ENCODE data around the gene TXNRD3. TPM values are rescaled to one million over a fixed set of nuclear protein-coding genes. Genes with fewer than 3 reads are reported as not detected.

TXNRD3 gene
- polyA plus RNA-seq, 1 of the 3 experiments (the other 2 are of a cell fraction): 4.7 TPM

DNA sequence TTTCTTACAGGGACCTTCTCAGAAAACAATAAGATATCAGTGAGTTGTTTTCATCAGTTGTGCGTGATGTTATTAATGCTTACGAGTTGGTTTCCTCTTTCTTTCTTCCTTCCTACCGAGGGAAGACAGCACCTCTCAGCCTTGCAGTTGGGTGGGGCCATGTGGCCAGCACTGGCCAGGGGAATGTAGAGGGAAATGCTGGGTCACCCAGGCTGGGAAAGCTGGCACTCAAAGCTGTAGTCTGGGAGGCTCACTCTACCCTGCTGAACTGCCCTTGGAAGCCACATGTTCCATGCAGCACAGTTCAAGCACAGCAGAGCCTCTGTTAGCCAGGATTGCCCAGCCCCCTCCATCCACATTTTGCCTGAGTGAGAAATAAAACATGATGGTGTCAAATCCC, 39.0 kb upstream of the TXNRD3 start:
- 64% methylated on average over 3 of the region's 3 CpGs for WGBS (ENCODE audit: low lambda C conversion rate)
- H2AFZ ChIP-seq (ENCODE audit: low read depth): no peak overlapping the region
- no peak for DNase-seq
- 0 out of 2 replicates have a peak, but pooled peaks cover 5% of the 10 kb centered on the region for H3K27me3 ChIP-seq (ENCODE audit: insufficient read depth)
- no peak overlapping the region for H3K4me2 ChIP-seq
- no peak overlapping the region for H3K9ac ChIP-seq
- no peaks in the 10 kb centered on the region for H3K36me3 ChIP-seq (replicated peaks in 1 of 2; ENCODE audit: control insufficient read depth in 1 of 2, insufficient read depth in 2 of 2, low read length in 1 of 2)
- H3K4me3 ChIP-seq (ENCODE audit: low read depth in 2 of 2, low read length in 1 of 2): no peak overlapping the region
- no peaks in the 10 kb centered on the region for H3F3A ChIP-seq (replicated peaks; ENCODE audit: insufficient read depth)
- no peak overlapping the region for H3K27ac ChIP-seq (ENCODE audit: low read depth in 2 of 2, low read length in 1 of 2)
- no peak for TF ChIP-seq MXI1 (IDR thresholded peaks at IDR 0.05; ENCODE audit: low read depth, low read length)
- no peak for TF ChIP-seq CHD2 (IDR thresholded peaks at IDR 0.05; ENCODE audit: low read length, partially characterized antibody)
- TF ChIP-seq RFX5 (IDR thresholded peaks at IDR 0.05; ENCODE audit: low read length): no peak
- TF ChIP-seq MAX (IDR thresholded peaks at IDR 0.05; ENCODE audit: low read depth): no peak
- TF ChIP-seq, protein P1, sequence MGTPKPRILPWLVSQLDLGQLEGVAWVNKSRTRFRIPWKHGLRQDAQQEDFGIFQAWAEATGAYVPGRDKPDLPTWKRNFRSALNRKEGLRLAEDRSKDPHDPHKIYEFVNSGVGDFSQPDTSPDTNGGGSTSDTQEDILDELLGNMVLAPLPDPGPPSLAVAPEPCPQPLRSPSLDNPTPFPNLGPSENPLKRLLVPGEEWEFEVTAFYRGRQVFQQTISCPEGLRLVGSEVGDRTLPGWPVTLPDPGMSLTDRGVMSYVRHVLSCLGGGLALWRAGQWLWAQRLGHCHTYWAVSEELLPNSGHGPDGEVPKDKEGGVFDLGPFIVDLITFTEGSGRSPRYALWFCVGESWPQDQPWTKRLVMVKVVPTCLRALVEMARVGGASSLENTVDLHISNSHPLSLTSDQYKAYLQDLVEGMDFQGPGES (IDR thresholded peaks at IDR 0.05; ENCODE audit: low read depth, low read length): no peak
- TF ChIP-seq, protein P2, sequence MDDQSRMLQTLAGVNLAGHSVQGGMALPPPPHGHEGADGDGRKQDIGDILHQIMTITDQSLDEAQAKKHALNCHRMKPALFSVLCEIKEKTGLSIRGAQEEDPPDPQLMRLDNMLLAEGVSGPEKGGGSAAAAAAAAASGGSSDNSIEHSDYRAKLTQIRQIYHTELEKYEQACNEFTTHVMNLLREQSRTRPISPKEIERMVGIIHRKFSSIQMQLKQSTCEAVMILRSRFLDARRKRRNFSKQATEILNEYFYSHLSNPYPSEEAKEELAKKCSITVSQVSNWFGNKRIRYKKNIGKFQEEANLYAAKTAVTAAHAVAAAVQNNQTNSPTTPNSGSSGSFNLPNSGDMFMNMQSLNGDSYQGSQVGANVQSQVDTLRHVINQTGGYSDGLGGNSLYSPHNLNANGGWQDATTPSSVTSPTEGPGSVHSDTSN (IDR thresholded peaks at IDR 0.05): no peak
- TF ChIP-seq TEAD4 (IDR thresholded peaks at IDR 0.05; ENCODE audit: borderline replicate concordance, insufficient read depth): no peak
- TF ChIP-seq GABPA (IDR thresholded peaks at IDR 0.05; ENCODE audit: low read depth): no peak
- TF ChIP-seq ZBTB33 (IDR thresholded peaks at IDR 0.05; ENCODE audit: borderline replicate concordance, low read depth): no peak
- TF ChIP-seq GATA2 (CRISPR knock-in tag; IDR thresholded peaks at IDR 0.05): no peak
- no peaks in the 10 kb centered on the region for H3K79me2 ChIP-seq (ENCODE audit: insufficient read depth)
- POLR2A ChIA-PET: interaction anchor here (1.3 kb wide), 1 partner anchor 10 kb away, joined by 3 read pairs; no protein-coding TSS in a partner anchor
- H3K9me2 ChIP-seq: no peaks in the 10 kb centered on the region
- no peaks in the 10 kb centered on the region for H3K4me1 ChIP-seq (ENCODE audit: control insufficient read depth in 1 of 2, insufficient read depth in 2 of 2, low read depth in 1 of 2, low read length in 1 of 2)
- H3K9me3 ChIP-seq: no peaks in the 10 kb centered on the region
- no peaks in the 10 kb centered on the region for H4K20me1 ChIP-seq (ENCODE audit: insufficient read depth)
- CTCF ChIA-PET: interaction anchor here (1.1 kb wide), 1 partner anchor 850 kb away, joined by 3 read pairs; no protein-coding TSS in a partner anchor

DNA sequence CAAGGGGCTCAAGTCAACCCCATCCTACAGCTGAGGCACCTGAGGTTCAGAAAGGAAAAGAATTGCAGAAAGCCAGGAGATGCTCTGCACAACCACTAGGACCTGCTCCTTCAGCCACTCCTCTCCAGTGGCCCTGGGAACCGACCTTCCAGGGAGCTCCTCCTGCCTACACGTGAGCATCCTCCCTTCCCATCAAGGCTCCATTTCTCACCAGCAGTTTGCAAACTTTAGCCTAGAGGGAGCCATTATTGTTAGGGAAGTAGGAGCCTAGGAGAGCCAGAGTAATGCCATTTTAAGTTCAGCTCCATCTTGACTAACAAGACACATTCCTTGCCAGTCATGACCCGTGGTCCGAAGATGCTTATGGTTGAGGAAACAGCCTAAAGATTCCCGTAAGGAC, 37.9 kb upstream of the TXNRD3 start:
- DNase-seq: no peak
- Histone ChIP-seq H3K4me1 (ENCODE audit: control insufficient read depth in 1 of 2, insufficient read depth in 2 of 2, low read depth in 1 of 2, low read length in 1 of 2) (no peaks in the 10 kb centered on the region), H3K9ac (no peak overlapping the region), H3K9me3 (no peaks in the 10 kb centered on the region), H3K9me2 (no peaks in the 10 kb centered on the region), H2AFZ (ENCODE audit: low read depth) (no peak overlapping the region), H3K36me3 (replicated peaks in 1 of 2; ENCODE audit: control insufficient read depth in 1 of 2, insufficient read depth in 2 of 2, low read length in 1 of 2) (no peaks in the 10 kb centered on the region), H3K4me2 (no peak overlapping the region), H3F3A (replicated peaks; ENCODE audit: insufficient read depth) (no peaks in the 10 kb centered on the region), H3K27me3 (ENCODE audit: insufficient read depth) (no peaks in the 10 kb centered on the region), H3K79me2 (ENCODE audit: insufficient read depth) (no peaks in the 10 kb centered on the region), H3K4me3 (ENCODE audit: low read depth in 2 of 2, low read length in 1 of 2) (no peak overlapping the region), H3K27ac (ENCODE audit: low read depth in 2 of 2, low read length in 1 of 2) (no peak overlapping the region), H4K20me1 (ENCODE audit: insufficient read depth) (no peaks in the 10 kb centered on the region)
- WGBS (ENCODE audit: low lambda C conversion rate): 60% methylated on average over 5 of the region's 5 CpGs
- ChIA-PET POLR2A (interaction anchor here (1.3 kb wide), 1 partner anchor 9 kb away, joined by 3 read pairs; no protein-coding TSS in a partner anchor), CTCF (no interaction called here)
- TF ChIP-seq FOXJ3 (CRISPR knock-in tag; IDR thresholded peaks at IDR 0.05) (no peak), ELF1 (IDR thresholded peaks at IDR 0.05) (no peak), TEAD4 (IDR thresholded peaks at IDR 0.05; ENCODE audit: borderline replicate concordance, insufficient read depth) (no peak), YY1 (IDR thresholded peaks at IDR 0.05; ENCODE audit: low read depth) (no peak), RAD21 (IDR thresholded peaks at IDR 0.05; ENCODE audit: low read length) (no peak), EP300 (IDR thresholded peaks at IDR 0.05; ENCODE audit: borderline replicate concordance in 1 of 2, low read depth in 1 of 2, low read length in 1 of 2) (no peak), FOSL2 (IDR thresholded peaks at IDR 0.05; ENCODE audit: borderline replicate concordance, low read depth) (no peak), FOXM1 (IDR thresholded peaks at IDR 0.05; ENCODE audit: low read depth) (no peak), SIN3A (IDR thresholded peaks at IDR 0.05; ENCODE audit: borderline replicate concordance, low read depth, low read length) (no peak)
- TF ChIP-seq, protein P2 (IDR thresholded peaks at IDR 0.05): no peak
- TF ChIP-seq, protein P3, sequence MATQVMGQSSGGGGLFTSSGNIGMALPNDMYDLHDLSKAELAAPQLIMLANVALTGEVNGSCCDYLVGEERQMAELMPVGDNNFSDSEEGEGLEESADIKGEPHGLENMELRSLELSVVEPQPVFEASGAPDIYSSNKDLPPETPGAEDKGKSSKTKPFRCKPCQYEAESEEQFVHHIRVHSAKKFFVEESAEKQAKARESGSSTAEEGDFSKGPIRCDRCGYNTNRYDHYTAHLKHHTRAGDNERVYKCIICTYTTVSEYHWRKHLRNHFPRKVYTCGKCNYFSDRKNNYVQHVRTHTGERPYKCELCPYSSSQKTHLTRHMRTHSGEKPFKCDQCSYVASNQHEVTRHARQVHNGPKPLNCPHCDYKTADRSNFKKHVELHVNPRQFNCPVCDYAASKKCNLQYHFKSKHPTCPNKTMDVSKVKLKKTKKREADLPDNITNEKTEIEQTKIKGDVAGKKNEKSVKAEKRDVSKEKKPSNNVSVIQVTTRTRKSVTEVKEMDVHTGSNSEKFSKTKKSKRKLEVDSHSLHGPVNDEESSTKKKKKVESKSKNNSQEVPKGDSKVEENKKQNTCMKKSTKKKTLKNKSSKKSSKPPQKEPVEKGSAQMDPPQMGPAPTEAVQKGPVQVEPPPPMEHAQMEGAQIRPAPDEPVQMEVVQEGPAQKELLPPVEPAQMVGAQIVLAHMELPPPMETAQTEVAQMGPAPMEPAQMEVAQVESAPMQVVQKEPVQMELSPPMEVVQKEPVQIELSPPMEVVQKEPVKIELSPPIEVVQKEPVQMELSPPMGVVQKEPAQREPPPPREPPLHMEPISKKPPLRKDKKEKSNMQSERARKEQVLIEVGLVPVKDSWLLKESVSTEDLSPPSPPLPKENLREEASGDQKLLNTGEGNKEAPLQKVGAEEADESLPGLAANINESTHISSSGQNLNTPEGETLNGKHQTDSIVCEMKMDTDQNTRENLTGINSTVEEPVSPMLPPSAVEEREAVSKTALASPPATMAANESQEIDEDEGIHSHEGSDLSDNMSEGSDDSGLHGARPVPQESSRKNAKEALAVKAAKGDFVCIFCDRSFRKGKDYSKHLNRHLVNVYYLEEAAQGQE (IDR thresholded peaks at IDR 0.05; ENCODE audit: low read depth, low read length): no peak
